ENCODE measurements around the gene HSPA12B. TPM values are rescaled to one million over a fixed set of nuclear protein-coding genes. Genes with fewer than 3 reads are reported as not detected.

Gene HSPA12B
- total and polyA plus RNA-seq, 2 of the 13 experiments (the other 11 are each of a cell fraction or from before 2014, with no cell fraction given) = 0.01 TPM; not detected in 1

DNA sequence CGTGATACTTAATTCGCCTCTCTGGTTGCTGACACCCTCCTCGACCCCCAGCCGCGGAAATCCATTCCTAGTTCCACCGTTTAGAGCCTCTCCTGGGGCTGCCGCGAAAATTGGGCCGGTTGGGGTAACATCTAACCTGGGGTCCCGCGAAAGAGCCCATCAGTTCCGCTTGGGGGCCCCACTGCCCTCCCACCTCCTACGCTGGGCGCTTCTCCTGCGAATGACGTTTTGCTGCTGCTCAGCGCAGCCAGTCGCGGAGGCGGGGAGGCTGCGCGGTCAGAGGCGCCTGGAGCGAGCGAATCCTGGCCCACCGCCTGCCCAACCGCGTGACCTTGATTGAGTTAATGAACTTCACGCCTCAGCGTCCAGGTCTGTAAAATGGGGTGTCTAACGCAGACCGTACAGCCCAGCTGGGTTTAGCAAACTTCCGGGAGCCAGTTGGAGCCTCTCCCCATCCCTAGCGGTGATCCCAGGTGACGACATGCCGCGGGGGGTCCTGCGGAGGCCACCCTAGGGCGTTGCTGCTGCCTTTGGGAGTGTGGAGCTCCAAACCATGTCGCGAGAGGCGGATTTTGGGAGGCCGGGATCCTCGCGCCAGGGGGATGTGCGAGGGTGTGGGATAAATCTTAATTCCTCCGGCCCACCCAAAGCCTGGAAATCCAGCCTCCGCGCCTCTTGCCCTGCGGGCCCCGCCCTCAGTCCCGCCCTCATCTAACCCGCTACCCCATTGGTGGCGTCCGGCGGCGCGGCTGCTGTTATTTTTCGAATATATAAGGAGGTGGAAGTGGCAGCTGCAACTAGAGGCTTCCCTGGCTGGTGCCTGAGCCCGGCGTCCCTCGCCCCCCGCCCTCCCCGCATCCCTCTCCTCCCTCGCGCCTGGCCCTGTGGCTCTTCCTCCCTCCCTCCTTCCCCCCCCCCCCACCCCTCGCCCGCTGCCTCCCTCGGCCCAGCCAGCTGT, 63.3 kb downstream of the HSPA12B start, which contains the start of gene CDC25B (continued):
- TF ChIP-seq, protein P1, sequence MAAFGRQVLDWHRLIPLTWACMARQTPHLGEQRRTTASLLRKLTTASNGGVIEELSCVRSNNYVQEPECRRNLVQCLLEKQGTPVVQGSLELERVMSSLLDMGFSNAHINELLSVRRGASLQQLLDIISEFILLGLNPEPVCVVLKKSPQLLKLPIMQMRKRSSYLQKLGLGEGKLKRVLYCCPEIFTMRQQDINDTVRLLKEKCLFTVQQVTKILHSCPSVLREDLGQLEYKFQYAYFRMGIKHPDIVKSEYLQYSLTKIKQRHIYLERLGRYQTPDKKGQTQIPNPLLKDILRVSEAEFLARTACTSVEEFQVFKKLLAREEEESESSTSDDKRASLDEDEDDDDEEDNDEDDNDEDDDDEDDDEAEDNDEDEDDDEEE (CRISPR knock-in tag; IDR thresholded peaks at IDR 0.05) = peak; percentile 11; the same call in 1 of the 2 replicates
- TF ChIP-seq YEATS2 (CRISPR knock-in tag; IDR thresholded peaks at IDR 0.05; ENCODE audit: borderline replicate concordance) = peak; percentile 78
- TF ChIP-seq SAP130 (CRISPR knock-in tag; IDR thresholded peaks at IDR 0.05; ENCODE audit: low read depth) = peak; percentile 97
- TF ChIP-seq ZNF138 (CRISPR knock-in tag; IDR thresholded peaks at IDR 0.05; ENCODE audit: low read depth) = peak; percentile 50; the same call in 1 of the 2 replicates
- TF ChIP-seq, protein P2, sequence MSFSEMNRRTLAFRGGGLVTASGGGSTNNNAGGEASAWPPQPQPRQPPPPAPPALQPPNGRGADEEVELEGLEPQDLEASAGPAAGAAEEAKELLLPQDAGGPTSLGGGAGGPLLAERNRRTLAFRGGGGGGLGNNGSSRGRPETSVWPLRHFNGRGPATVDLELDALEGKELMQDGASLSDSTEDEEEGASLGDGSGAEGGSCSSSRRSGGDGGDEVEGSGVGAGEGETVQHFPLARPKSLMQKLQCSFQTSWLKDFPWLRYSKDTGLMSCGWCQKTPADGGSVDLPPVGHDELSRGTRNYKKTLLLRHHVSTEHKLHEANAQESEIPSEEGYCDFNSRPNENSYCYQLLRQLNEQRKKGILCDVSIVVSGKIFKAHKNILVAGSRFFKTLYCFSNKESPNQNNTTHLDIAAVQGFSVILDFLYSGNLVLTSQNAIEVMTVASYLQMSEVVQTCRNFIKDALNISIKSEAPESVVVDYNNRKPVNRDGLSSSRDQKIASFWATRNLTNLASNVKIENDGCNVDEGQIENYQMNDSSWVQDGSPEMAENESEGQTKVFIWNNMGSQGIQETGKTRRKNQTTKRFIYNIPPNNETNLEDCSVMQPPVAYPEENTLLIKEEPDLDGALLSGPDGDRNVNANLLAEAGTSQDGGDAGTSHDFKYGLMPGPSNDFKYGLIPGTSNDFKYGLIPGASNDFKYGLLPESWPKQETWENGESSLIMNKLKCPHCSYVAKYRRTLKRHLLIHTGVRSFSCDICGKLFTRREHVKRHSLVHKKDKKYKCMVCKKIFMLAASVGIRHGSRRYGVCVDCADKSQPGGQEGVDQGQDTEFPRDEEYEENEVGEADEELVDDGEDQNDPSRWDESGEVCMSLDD (CRISPR knock-in tag; IDR thresholded peaks at IDR 0.05; ENCODE audit: borderline replicate concordance) = peak; percentile 33; the same call in 1 of the 2 replicates
- TF ChIP-seq, protein P3, sequence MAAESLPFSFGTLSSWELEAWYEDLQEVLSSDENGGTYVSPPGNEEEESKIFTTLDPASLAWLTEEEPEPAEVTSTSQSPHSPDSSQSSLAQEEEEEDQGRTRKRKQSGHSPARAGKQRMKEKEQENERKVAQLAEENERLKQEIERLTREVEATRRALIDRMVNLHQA (CRISPR knock-in tag; IDR thresholded peaks at IDR 0.05) = no peak
- TF ChIP-seq, protein P4, sequence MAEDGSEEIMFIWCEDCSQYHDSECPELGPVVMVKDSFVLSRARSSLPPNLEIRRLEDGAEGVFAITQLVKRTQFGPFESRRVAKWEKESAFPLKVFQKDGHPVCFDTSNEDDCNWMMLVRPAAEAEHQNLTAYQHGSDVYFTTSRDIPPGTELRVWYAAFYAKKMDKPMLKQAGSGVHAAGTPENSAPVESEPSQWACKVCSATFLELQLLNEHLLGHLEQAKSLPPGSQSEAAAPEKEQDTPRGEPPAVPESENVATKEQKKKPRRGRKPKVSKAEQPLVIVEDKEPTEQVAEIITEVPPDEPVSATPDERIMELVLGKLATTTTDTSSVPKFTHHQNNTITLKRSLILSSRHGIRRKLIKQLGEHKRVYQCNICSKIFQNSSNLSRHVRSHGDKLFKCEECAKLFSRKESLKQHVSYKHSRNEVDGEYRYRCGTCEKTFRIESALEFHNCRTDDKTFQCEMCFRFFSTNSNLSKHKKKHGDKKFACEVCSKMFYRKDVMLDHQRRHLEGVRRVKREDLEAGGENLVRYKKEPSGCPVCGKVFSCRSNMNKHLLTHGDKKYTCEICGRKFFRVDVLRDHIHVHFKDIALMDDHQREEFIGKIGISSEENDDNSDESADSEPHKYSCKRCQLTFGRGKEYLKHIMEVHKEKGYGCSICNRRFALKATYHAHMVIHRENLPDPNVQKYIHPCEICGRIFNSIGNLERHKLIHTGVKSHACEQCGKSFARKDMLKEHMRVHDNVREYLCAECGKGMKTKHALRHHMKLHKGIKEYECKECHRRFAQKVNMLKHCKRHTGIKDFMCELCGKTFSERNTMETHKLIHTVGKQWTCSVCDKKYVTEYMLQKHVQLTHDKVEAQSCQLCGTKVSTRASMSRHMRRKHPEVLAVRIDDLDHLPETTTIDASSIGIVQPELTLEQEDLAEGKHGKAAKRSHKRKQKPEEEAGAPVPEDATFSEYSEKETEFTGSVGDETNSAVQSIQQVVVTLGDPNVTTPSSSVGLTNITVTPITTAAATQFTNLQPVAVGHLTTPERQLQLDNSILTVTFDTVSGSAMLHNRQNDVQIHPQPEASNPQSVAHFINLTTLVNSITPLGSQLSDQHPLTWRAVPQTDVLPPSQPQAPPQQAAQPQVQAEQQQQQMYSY (CRISPR knock-in tag; IDR thresholded peaks at IDR 0.05) = peak; percentile 14; the same call in 1 of the 2 replicates
- TF ChIP-seq, protein P5, sequence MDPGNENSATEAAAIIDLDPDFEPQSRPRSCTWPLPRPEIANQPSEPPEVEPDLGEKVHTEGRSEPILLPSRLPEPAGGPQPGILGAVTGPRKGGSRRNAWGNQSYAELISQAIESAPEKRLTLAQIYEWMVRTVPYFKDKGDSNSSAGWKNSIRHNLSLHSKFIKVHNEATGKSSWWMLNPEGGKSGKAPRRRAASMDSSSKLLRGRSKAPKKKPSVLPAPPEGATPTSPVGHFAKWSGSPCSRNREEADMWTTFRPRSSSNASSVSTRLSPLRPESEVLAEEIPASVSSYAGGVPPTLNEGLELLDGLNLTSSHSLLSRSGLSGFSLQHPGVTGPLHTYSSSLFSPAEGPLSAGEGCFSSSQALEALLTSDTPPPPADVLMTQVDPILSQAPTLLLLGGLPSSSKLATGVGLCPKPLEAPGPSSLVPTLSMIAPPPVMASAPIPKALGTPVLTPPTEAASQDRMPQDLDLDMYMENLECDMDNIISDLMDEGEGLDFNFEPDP (CRISPR knock-in tag; conservative IDR thresholded peaks at IDR 0.05) = no peak
- TF ChIP-seq, protein P6, sequence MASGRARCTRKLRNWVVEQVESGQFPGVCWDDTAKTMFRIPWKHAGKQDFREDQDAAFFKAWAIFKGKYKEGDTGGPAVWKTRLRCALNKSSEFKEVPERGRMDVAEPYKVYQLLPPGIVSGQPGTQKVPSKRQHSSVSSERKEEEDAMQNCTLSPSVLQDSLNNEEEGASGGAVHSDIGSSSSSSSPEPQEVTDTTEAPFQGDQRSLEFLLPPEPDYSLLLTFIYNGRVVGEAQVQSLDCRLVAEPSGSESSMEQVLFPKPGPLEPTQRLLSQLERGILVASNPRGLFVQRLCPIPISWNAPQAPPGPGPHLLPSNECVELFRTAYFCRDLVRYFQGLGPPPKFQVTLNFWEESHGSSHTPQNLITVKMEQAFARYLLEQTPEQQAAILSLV (CRISPR knock-in tag; IDR thresholded peaks at IDR 0.05; ENCODE audit: borderline replicate concordance) = peak; percentile 58; the same call in 1 of the 2 replicates
- peak; percentile 72 for TF ChIP-seq HIVEP1 (CRISPR knock-in tag; IDR thresholded peaks at IDR 0.05)
- TF ChIP-seq RBM39 (IDR thresholded peaks at IDR 0.05; ENCODE audit: low read depth, low read length, poor library complexity, severe bottlenecking) = peak; percentile 98
- TF ChIP-seq CAMTA2 (CRISPR knock-in tag; IDR thresholded peaks at IDR 0.05; ENCODE audit: borderline replicate concordance) = no peak
- TF ChIP-seq ZNF350 (CRISPR knock-in tag; IDR thresholded peaks at IDR 0.05; ENCODE audit: borderline replicate concordance, low read depth) = peak; percentile 86
- TF ChIP-seq ZNF788 (CRISPR knock-in tag; IDR thresholded peaks at IDR 0.05; ENCODE audit: borderline replicate concordance) = peak; percentile 33; the same call in 1 of the 2 replicates
- TF ChIP-seq JARID2 (CRISPR knock-in tag; IDR thresholded peaks at IDR 0.05; ENCODE audit: insufficient replicate concordance) = no peak
- no peak for TF ChIP-seq SETDB1 (CRISPR knock-in tag; IDR thresholded peaks at IDR 0.05; ENCODE audit: borderline replicate concordance)

Data from HepG2 (cell line).